Measurements from ENCODE around the gene PCLAF. TPM values are rescaled to one million over a fixed set of nuclear protein-coding genes. Genes with fewer than 3 reads are reported as not detected.
"Not testable (repeated sequence)": the region's sequence is repeated elsewhere in the genome, so short reads cannot be mapped to it uniquely, and the experiment has no call there.

Gene PCLAF
- total and polyA plus RNA-seq, 4 donors, result 8.0 to 24.7 (median 16.4) TPM

GRCh38 chr15:64349375-64349774 is 31.9 kb downstream of the PCLAF start:
- Histone ChIP-seq H3K36me3 (ENCODE audit: control insufficient read depth, insufficient read depth, low read length) (peaks cover 3% of the 10 kb centered on the region), H3K4me1 (ENCODE audit: control insufficient read depth, insufficient read depth, low read length) (no peaks in the 10 kb centered on the region), H3K27ac (ENCODE audit: low read depth, low read length) (no peak overlapping the region), H3K9me3 (ENCODE audit: control insufficient read depth, insufficient read depth, low read length) (no peaks in the 10 kb centered on the region), H3K27me3 (ENCODE audit: control insufficient read depth, insufficient read depth, low read length) (no peaks in the 10 kb centered on the region), H3K4me3 (ENCODE audit: low read depth, low read length) (no peak overlapping the region)
- DNase-seq (ENCODE audit: low read depth in 4 of 6, low spot score in 6 of 6), result no peak
- 100% methylated on average over 1 of the region's 2 CpGs for WGBS (ENCODE audit: insufficient coverage)

- H3K4me3 ChIP-seq (ENCODE audit: low read depth, low read length), result no peak overlapping the region
- no CpG with 5 or more reads among the region's 1 CpG for WGBS (ENCODE audit: insufficient coverage)
- no peaks in the 10 kb centered on the region for H3K9me3 ChIP-seq (ENCODE audit: control insufficient read depth, insufficient read depth, low read length)
- no peaks in the 10 kb centered on the region for H3K27me3 ChIP-seq (ENCODE audit: control insufficient read depth, insufficient read depth, low read length)
- no peaks in the 10 kb centered on the region for H3K4me1 ChIP-seq (ENCODE audit: control insufficient read depth, insufficient read depth, low read length)
- no peak overlapping the region for H3K27ac ChIP-seq (ENCODE audit: low read depth, low read length)
- no peak for DNase-seq (ENCODE audit: low read depth in 4 of 6, low spot score in 6 of 6)
- peaks cover 3% of the 10 kb centered on the region for H3K36me3 ChIP-seq (ENCODE audit: control insufficient read depth, insufficient read depth, low read length)
Observed at GRCh38 chr15:64348455-64348854, 32.8 kb downstream of the PCLAF start.

GRCh38 chr15:64346242-64346641 is 35.0 kb downstream of the PCLAF start:
- H3K36me3 ChIP-seq (ENCODE audit: control insufficient read depth, insufficient read depth, low read length); H3K9me3 ChIP-seq (ENCODE audit: control insufficient read depth, insufficient read depth, low read length); DNase-seq (ENCODE audit: low read depth in 4 of 6, low spot score in 6 of 6); H3K4me3 ChIP-seq (ENCODE audit: low read depth, low read length); H3K27ac ChIP-seq (ENCODE audit: low read depth, low read length); H3K27me3 ChIP-seq (ENCODE audit: control insufficient read depth, insufficient read depth, low read length); H3K4me1 ChIP-seq (ENCODE audit: control insufficient read depth, insufficient read depth, low read length): not testable (repeated sequence)
- 96% methylated on average over 4 of the region's 6 CpGs for WGBS (ENCODE audit: insufficient coverage)

GRCh38 chr15:64344651-64345294 is 36.5 kb downstream of the PCLAF start:
- H3K27ac ChIP-seq (ENCODE audit: low read depth, low read length), result no peak overlapping the region
- peaks cover 3% of the 10 kb centered on the region for H3K36me3 ChIP-seq (ENCODE audit: control insufficient read depth, insufficient read depth, low read length)
- H3K27me3 ChIP-seq (ENCODE audit: control insufficient read depth, insufficient read depth, low read length), result no peaks in the 10 kb centered on the region
- H3K4me1 ChIP-seq (ENCODE audit: control insufficient read depth, insufficient read depth, low read length), result no peaks in the 10 kb centered on the region
- peak in 1 of 6 donors; percentile 55 for DNase-seq (ENCODE audit: low read depth in 4 of 6, low spot score in 6 of 6)
- H3K4me3 ChIP-seq (ENCODE audit: low read depth, low read length), result no peak overlapping the region
- H3K9me3 ChIP-seq (ENCODE audit: control insufficient read depth, insufficient read depth, low read length), result no peaks in the 10 kb centered on the region

GRCh38 chr15:64343841-64344240 is 37.4 kb downstream of the PCLAF start:
- peaks cover 3% of the 10 kb centered on the region for H3K36me3 ChIP-seq (ENCODE audit: control insufficient read depth, insufficient read depth, low read length)
- no CpG with 5 or more reads among the region's 2 CpGs for WGBS (ENCODE audit: insufficient coverage)
- no peaks in the 10 kb centered on the region for H3K27me3 ChIP-seq (ENCODE audit: control insufficient read depth, insufficient read depth, low read length)
- no peak overlapping the region for H3K4me3 ChIP-seq (ENCODE audit: low read depth, low read length)
- no peak for DNase-seq (ENCODE audit: low read depth in 4 of 6, low spot score in 6 of 6)
- no peaks in the 10 kb centered on the region for H3K9me3 ChIP-seq (ENCODE audit: control insufficient read depth, insufficient read depth, low read length)
- H3K27ac ChIP-seq (ENCODE audit: low read depth, low read length), result no peak overlapping the region
- H3K4me1 ChIP-seq (ENCODE audit: control insufficient read depth, insufficient read depth, low read length), result no peaks in the 10 kb centered on the region

- H3K9me3 ChIP-seq (ENCODE audit: control insufficient read depth, insufficient read depth, low read length), result no peaks in the 10 kb centered on the region
- no peaks in the 10 kb centered on the region for H3K27me3 ChIP-seq (ENCODE audit: control insufficient read depth, insufficient read depth, low read length)
Observed at GRCh38 chr15:64343222-64343621, 38.0 kb downstream of the PCLAF start.

GRCh38 chr15:64341961-64342360 is 39.3 kb downstream of the PCLAF start:
- Histone ChIP-seq H3K27ac (ENCODE audit: low read depth, low read length) (no peak overlapping the region), H3K36me3 (ENCODE audit: control insufficient read depth, insufficient read depth, low read length) (no peaks in the 10 kb centered on the region), H3K4me1 (ENCODE audit: control insufficient read depth, insufficient read depth, low read length) (no peaks in the 10 kb centered on the region), H3K4me3 (ENCODE audit: low read depth, low read length) (no peak overlapping the region), H3K27me3 (ENCODE audit: control insufficient read depth, insufficient read depth, low read length) (no peaks in the 10 kb centered on the region), H3K9me3 (ENCODE audit: control insufficient read depth, insufficient read depth, low read length) (no peaks in the 10 kb centered on the region)
- no peak for DNase-seq (ENCODE audit: low read depth in 4 of 6, low spot score in 6 of 6)
- WGBS (ENCODE audit: insufficient coverage), result 96% methylated on average over 3 of the region's 4 CpGs

More at GRCh38 chr15:64343222-64343621, 38.0 kb downstream of the PCLAF start:
- no peak overlapping the region for H3K27ac ChIP-seq (ENCODE audit: low read depth, low read length)
- peaks cover 3% of the 10 kb centered on the region for H3K36me3 ChIP-seq (ENCODE audit: control insufficient read depth, insufficient read depth, low read length)
- H3K4me1 ChIP-seq (ENCODE audit: control insufficient read depth, insufficient read depth, low read length), result no peaks in the 10 kb centered on the region
- no peak for DNase-seq (ENCODE audit: low read depth in 4 of 6, low spot score in 6 of 6)
- H3K4me3 ChIP-seq (ENCODE audit: low read depth, low read length), result no peak overlapping the region

- DNase-seq (ENCODE audit: low read depth in 4 of 6, low spot score in 6 of 6), result no peak
- Histone ChIP-seq H3K4me1 (ENCODE audit: control insufficient read depth, insufficient read depth, low read length) (no peaks in the 10 kb centered on the region), H3K9me3 (ENCODE audit: control insufficient read depth, insufficient read depth, low read length) (no peaks in the 10 kb centered on the region), H3K27me3 (ENCODE audit: control insufficient read depth, insufficient read depth, low read length) (no peaks in the 10 kb centered on the region), H3K27ac (ENCODE audit: low read depth, low read length) (no peak overlapping the region), H3K36me3 (ENCODE audit: control insufficient read depth, insufficient read depth, low read length) (no peaks in the 10 kb centered on the region), H3K4me3 (ENCODE audit: low read depth, low read length) (no peak overlapping the region)
- 100% methylated on average over 1 of the region's 1 CpG for WGBS (ENCODE audit: insufficient coverage)
Observed at GRCh38 chr15:64340355-64340754, 40.9 kb downstream of the PCLAF start.

GRCh38 chr15:64337761-64338160 is 43.5 kb downstream of the PCLAF start:
- Histone ChIP-seq H3K9me3 (ENCODE audit: control insufficient read depth, insufficient read depth, low read length) (no peaks in the 10 kb centered on the region), H3K27me3 (ENCODE audit: control insufficient read depth, insufficient read depth, low read length) (no peaks in the 10 kb centered on the region), H3K36me3 (ENCODE audit: control insufficient read depth, insufficient read depth, low read length) (no peaks in the 10 kb centered on the region), H3K27ac (ENCODE audit: low read depth, low read length) (no peak overlapping the region), H3K4me1 (ENCODE audit: control insufficient read depth, insufficient read depth, low read length) (no peaks in the 10 kb centered on the region), H3K4me3 (ENCODE audit: low read depth, low read length) (no peak overlapping the region)
- no peak for DNase-seq (ENCODE audit: low read depth in 4 of 6, low spot score in 6 of 6)
- no CpG with 5 or more reads among the region's 2 CpGs for WGBS (ENCODE audit: insufficient coverage)

- no peak overlapping the region for H3K4me3 ChIP-seq (ENCODE audit: low read depth, low read length)
Observed at GRCh38 chr15:64333986-64334929, 47.0 kb downstream of the PCLAF start.

More at GRCh38 chr15:64333986-64334929, 47.0 kb downstream of the PCLAF start:
- 85% methylated on average over 4 of the region's 9 CpGs for WGBS (ENCODE audit: insufficient coverage)
- no peak overlapping the region for H3K27ac ChIP-seq (ENCODE audit: low read depth, low read length)
- no peaks in the 10 kb centered on the region for H3K9me3 ChIP-seq (ENCODE audit: control insufficient read depth, insufficient read depth, low read length)
- no peaks in the 10 kb centered on the region for H3K27me3 ChIP-seq (ENCODE audit: control insufficient read depth, insufficient read depth, low read length)
- H3K36me3 ChIP-seq (ENCODE audit: control insufficient read depth, insufficient read depth, low read length), result no peaks in the 10 kb centered on the region
- no peaks in the 10 kb centered on the region for H3K4me1 ChIP-seq (ENCODE audit: control insufficient read depth, insufficient read depth, low read length)
- no peak for DNase-seq (ENCODE audit: low read depth in 4 of 6, low spot score in 6 of 6)

Data from spinal cord (tissue), 10 donors.